8988T (cell line): Measurements from ENCODE around the gene MCU.
"Not testable (repeated sequence)": the region's sequence is repeated elsewhere in the genome, so short reads cannot be mapped to it uniquely, and the experiment has no call there.

Experiments used
- DNase-seq: peaks from one replicate; pipeline ENCODE4 v3.0.0; 2011

MCU gene

GRCh38 chr10:72765051-72765745 lies 73.3 kb downstream of the MCU start:
- no peak for DNase-seq

DNA sequence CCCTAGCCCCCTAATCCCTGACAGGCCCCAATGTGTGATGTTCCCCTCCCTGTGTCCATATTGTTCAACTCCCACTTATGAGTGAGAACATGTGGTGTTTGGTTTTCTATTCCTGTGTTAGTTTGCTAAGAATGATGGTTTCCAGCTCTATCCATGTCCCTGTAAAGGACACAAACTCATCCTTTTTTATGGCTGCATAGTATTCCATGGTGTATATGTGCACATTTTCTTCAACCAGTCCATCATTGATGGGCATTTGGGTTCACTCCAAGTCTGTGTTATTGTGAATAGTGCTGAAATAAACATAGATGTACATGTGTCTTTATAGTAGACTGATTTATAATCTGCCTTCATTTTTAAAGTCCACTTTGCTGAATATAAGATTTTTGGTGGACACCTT lies 79.3 kb downstream of the MCU start:
- not testable (repeated sequence) for DNase-seq

DNA sequence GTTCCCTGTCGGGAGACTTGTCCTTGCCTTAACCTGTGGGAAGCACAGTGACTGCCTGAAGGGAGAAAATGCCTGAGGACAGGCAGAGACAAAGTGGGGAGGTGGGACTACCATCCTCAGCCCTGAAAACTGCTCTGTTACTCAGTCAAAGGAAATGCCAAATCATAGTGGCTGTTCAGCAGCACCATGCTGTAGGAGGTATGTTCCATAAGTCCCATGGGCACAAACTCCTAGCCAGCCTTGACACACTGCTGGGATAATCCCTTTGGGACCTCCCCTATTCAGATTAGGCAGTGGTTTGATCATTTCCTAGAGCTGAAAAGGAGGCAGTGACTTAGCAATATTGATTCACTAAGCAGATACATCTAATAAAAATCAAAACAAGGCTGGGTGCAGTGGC lies 80.1 kb downstream of the MCU start:
- DNase-seq: no peak

GRCh38 chr10:72779874-72780273 lies 87.9 kb downstream of the MCU start:
- no peak for DNase-seq

DNA sequence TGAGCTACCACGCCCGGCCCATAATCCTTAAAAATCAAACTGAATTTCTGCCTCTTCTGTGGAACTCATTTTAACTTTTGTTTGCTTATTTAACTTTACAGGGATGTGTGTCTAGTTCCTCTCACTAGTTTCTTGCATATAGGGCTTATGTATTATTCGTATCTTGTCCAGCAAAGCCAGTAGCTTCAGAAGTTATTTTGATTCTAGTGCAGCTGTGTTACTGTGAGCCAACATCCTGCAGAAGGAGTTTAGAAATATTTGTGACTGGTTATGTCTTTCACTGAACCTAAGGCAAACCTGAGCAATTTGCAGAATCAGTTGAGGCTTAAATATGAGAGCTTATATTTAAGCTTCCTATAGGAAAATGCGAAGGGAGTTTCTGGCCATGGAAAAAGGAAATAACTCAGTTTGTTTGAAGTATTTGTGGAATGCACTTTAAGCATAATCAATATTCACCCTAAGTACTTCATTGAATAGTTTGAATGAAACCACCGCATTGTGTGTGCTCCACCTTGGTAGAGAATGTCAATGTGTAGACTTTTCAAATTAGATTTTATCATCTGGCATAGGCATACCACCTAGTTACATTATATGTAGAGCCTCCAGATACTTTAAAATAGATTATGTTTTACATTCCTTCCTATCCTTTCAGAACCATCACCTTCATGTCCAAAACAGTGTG lies 90.8 kb downstream of the MCU start:
- no peak for DNase-seq

GRCh38 chr10:72783410-72783833 lies 91.5 kb downstream of the MCU start:
- DNase-seq: no peak

DNA sequence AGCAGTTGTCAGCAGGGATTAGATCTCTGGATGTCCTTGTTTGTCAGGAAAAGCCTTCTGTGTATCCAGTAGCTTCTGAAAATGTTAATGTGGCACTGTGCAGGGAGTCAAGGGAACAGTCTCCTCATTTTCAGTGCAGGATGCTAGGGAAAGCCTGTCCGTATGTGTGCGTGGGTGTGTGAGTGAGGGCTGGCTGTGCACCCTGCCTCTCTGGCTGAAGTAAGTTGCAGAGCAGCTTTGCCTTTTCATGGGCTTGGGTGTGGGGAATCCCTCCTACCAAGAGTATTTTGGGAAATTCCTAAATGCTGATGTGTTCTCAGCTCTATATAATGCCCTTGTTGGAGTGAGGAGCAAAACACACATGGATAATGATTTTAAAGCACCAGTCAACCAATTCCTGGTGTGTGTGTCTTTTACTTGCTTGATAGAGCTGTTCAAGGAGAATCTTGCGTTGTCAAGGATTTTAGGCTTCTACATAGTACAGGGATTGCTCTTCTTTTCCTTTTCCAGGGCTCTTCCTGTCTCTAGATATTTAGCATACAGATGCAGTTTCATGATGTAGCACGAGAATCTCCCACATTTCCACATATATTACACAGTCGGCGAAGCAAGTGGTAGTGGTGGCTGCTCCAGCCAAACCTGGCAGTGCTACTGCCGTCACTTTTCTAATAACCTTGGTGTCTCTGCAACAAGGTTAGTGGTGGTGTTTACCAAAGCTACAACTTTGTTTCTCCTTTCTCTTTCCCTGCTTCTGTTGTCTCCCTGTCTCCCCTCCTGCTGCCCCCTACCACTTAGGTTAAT lies 92.8 kb downstream of the MCU start:
- DNase-seq: no peak

DNA sequence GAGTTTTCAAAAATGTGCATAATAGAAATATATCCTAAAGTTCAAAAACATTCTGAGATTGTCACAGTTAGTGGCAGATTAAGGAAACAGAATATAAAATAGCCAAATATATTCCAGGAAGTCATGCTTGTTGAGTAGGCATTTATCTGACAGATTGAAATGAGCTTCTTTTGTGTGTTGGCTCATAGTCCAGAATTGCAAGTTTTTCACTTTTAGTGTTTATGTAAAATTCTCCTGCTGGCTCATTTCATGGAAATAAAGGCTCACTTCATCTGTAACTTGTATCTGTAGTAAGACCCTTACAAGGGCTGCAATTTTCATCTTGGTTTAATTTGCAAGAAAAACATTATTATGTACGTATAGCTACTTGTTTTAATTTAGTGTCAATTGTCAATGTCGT lies 93.5 kb downstream of the MCU start:
- no peak for DNase-seq

GRCh38 chr10:72790216-72790990 lies 98.5 kb downstream of the MCU start:
- DNase-seq: no peak

- no peak for DNase-seq
Observed at GRCh38 chr10:72792288-72792687, 100.3 kb downstream of the MCU start.

- DNase-seq: no peak
Observed at GRCh38 chr10:72793752-72794151, 101.8 kb downstream of the MCU start.

GRCh38 chr10:72794260-72794659 lies 102.3 kb downstream of the MCU start:
- no peak for DNase-seq

DNA sequence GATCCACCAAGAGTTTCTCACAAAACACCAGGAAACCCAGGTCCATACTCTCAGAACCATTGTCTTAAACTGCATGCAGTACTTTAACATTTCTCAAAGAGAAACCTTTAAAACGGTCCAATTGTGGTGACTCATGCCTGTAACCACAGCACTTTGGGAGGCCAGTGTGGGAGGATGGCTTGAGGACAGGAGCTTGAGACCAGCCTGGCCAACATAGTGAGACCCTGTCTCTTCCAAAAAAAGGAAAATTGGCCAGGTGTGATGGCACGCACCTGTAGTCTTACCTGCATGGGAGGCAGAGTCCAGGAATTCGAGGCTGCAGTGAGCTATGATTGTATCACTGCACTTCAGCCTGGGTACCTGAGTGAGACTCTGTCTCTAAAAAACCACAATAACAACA lies 104.1 kb downstream of the MCU start:
- DNase-seq: no peak

GRCh38 chr10:72796538-72796937 lies 104.6 kb downstream of the MCU start:
- no peak for DNase-seq

GRCh38 chr10:72800000-72800740 lies 108.2 kb downstream of the MCU start:
- DNase-seq: no peak

GRCh38 chr10:72800741-72801092 lies 108.8 kb downstream of the MCU start:
- DNase-seq: no peak

- no peak for DNase-seq
Observed at GRCh38 chr10:72801263-72801868, 109.4 kb downstream of the MCU start.

DNA sequence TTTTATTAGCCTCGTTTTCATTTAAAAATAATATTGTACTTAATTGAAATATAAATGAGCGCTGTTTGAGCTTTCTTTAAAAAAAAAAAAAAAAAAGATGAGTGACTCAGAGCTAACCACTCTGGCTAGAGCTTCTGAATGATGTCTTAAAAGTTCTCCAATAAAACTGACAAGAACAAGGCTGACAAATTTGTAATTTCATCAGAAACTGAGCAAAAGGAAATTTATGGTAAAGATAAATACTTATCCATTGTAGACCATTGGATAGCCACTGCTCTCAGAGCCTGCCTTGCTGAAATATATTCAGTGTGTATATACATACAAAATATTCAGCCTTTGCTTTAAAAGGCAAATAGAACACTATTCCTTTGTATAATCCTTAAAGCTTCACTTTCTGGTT lies 110.4 kb downstream of the MCU start:
- DNase-seq: no peak

- no peak for DNase-seq
Observed at GRCh38 chr10:72802763-72803505, 111.0 kb downstream of the MCU start.

GRCh38 chr10:72808001-72808400 lies 116.1 kb downstream of the MCU start:
- DNase-seq: no peak

GRCh38 chr10:72809006-72809405 lies 117.1 kb downstream of the MCU start:
- DNase-seq: no peak
